ENCODE measurements around the gene PI16.

The PI16 gene

GRCh38 chr6:36958775-36959554 is 4.4 kb downstream of the PI16 start:
- DNase-seq: no peak

- no peak for DNase-seq
These were observed 5.2 kb downstream of the PI16 start for GRCh38 chr6:36959555-36960250.

- no peak for DNase-seq
These were observed 7.2 kb downstream of the PI16 start for GRCh38 chr6:36961441-36962435.

- peak; percentile 50 to 73 for DNase-seq
These were observed 8.3 kb downstream of the PI16 start for GRCh38 chr6:36962874-36963273.

GRCh38 chr6:36963451-36964290 is 9.1 kb downstream of the PI16 start:
- no peak for DNase-seq

GRCh38 chr6:36964349-36964748 is 9.8 kb downstream of the PI16 start:
- no peak for DNase-seq

- no peak for DNase-seq
These were observed 10.4 kb downstream of the PI16 start for GRCh38 chr6:36964908-36965307.

- no peak for DNase-seq
These were observed 12.8 kb downstream of the PI16 start for GRCh38 chr6:36967301-36967700.

- DNase-seq: no peak
These were observed 13.2 kb downstream of the PI16 start for GRCh38 chr6:36967757-36968156.

- DNase-seq: no peak
These were observed 13.9 kb downstream of the PI16 start for GRCh38 chr6:36968266-36968977.

GRCh38 chr6:36969240-36969691 is 14.7 kb downstream of the PI16 start:
- DNase-seq: no peak

GRCh38 chr6:36969988-36970891 is 15.7 kb downstream of the PI16 start:
- no peak for DNase-seq

- no peak for DNase-seq
These were observed 16.6 kb downstream of the PI16 start for GRCh38 chr6:36970892-36971842.

- no peak for DNase-seq
These were observed 17.6 kb downstream of the PI16 start for GRCh38 chr6:36971921-36972673.

GRCh38 chr6:36973190-36973589 is 18.7 kb downstream of the PI16 start:
- DNase-seq: no peak

GRCh38 chr6:36973647-36974046 is 19.1 kb downstream of the PI16 start:
- DNase-seq: no peak

- DNase-seq: no peak
These were observed 20.9 kb downstream of the PI16 start for GRCh38 chr6:36975231-36976006.

- no peak for DNase-seq
These were observed 21.4 kb downstream of the PI16 start for GRCh38 chr6:36976007-36976264.
